SIG-M5 treated with dmso at 0.1 percent for 504 hours (cell line): Measurements from ENCODE around the gene MRPL9.
"Not testable (repeated sequence)": the region's sequence is repeated elsewhere in the genome, so short reads cannot be mapped to it uniquely, and the experiment has no call there.

Experiments
- DNase-seq: peaks from one replicate; lab custom pipeline; 2025; ENCODE audit not compliant: unreplicated experiment; lab: John Stamatoyannopoulos, UW

MRPL9 gene

DNA sequence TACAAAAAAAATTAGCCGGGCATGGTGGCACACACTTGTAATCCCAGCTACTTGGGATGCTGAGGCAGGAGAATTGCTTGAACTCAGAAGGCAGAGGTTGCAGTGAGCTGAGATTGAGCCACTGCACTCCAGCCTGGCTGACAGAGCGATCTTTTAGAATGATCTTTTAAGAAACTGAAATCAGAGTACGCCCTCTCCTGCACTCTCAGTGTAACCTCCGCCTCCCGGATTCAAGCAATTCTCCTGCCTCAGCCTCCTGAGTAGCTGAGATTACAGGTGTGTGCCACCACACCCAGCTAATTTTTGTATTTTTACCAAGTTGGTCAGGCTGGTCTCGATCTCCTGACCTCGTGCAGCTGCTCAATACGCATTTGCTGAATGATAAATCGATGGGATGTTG, 29.3 kb downstream of the MRPL9 start:
- not testable (repeated sequence) for DNase-seq

DNA sequence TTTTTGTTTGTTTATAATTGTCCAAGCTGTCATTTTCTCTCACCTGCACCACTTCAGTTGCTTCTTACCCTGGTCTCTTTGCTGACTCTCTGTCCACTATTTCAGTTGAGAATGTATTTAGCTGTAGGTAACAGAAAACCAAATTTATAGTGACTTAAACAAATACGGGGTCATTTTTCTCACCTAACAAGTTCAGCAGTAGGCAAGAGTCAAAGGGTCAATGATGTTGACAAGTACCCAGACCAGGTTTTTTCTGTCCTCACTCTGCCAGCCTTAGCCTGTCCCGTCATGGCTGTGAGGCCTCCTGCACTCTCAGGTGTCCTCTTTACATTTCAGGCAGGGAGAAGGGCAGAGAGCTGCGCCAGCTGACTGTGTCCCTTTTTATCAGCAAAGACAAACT, 30.2 kb downstream of the MRPL9 start:
- peak; percentile 72 for DNase-seq

DNA sequence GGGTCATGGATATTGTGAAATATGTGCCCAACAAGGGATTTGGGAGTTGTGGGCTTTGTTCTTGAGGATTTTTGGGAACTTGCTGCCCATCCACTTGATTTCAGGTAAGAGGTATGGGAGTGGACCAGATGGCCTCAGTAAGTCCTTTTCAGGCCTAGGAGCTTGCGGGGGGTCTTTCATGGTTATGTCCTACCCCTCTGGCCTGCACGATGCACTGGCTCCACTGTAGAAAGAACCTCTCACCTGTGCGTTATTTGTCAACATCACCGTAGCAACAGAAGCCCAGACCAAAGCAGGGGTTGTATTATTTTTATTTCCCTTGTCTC, 33.4 kb downstream of the MRPL9 start:
- no peak for DNase-seq

DNA sequence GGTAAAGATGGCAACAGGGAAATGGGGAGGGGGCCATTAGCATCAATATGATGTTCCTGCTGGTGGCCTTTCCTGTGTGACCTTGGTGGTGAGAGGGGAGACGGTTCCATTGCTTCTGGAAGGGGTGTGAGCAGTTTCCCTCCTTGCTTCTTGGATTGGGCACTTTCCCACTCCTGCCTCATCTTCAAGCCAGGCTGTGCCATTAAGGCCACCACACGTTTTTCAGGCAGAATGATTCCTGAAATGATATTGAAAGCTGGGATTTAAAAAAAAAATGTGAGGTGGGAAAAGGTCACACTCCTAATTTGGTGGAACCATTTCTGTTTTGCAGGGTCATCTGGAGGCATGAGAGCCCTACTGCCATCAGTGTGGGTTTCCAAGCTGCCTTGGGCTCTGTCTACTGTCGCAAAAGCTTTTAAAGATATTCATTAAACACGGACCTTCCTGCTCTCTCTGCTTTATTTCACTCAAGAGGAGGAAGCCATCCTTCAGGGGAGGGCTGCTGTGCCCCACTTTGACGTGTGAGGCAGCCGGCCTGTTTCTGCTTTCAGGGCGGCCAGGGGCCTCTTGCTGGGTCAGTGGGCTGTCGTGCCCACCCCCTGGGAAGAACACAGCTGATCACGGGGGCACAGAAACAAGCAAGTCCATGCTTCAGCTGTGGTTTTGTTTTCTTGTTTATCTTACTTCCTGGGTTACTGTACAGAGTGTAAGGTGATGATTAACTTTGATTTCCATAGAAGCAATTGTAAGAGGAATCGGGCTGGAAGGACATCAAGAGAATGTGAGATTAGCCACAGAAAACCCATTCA, 33.9 kb downstream of the MRPL9 start:
- no peak for DNase-seq

DNA sequence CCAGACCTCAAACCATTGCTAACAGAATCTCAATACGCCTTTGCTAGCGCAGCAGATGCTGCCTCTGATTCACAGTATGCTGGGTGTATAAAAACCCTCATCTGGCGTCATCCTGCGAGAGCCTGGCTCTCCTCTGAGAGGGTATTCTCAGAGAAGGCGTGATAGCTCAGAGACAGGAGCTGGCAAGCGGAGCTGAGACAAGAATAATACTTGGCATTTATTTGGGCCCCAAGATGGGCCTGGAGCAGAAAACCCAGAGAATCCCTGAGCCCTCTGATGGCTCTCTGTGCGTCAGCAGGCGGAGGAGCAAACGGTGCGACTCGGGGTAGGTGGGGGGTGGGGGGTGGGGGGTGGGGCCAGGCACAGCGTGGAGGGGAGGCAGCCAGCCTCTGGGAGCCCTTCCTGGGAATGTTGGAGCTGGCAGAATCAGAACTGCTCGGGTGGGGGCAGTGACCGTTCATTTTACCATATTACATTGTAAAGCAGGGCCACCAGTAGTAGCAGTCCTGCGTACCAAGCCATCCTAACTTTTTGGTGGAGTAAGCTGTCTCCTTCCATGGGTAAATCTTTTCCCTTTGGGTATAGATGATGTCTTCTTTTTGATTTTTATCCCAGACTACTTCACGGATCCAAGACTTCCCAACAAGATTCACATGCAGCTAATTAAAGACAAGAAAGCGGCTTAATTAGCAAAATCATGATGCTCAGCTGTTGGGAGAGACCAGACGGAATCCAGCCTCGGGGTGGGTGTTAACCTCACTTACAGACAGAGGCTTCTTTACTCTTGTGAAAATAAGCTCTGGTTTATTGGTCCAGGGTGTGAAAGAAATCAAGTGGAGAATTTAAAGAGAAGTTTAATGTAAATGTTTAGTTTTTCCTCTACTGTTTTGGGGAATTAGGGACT, 34.9 kb downstream of the MRPL9 start:
- DNase-seq, result no peak

GRCh38 chr1:151723726-151724370, 39.4 kb downstream of the MRPL9 start:
- peak; percentile 47 for DNase-seq

DNA sequence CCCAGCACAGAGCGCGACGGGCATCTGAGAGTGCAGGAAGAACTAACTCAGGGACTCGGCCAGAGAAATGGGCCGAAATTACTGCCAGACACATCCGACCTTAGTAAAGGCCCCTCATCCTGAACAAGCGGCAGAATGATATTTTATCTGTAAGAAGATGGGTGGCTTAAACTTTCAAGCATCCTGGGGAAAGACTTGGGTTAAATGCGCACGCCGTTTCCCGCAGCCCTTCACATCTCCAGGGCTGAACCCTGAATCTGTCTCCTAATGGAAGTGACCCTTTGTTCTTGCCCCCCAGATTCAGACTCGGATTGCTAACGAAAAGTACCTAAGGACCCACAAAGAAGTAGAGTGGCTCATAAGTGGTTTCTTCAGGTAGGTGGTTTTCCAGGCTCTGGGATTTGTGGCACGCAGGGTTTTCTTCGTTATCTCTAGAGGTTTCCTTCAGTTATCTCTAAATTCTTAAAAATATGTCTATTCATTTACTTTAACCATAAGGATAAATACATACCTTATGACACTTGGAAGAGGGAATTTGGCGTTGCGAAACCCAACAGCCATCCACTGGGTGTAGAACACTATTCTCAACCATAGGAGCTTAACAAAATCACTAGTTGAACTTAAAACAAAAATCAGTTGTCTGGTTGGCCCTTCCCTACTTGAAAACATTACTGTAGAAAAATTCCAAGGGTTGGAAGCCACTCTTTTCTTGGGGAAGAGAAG, 41.3 kb downstream of the MRPL9 start:
- DNase-seq, result no peak

- no peak for DNase-seq
These were observed 42.1 kb downstream of the MRPL9 start, which contains the start of gene RIIAD1 for GRCh38 chr1:151720974-151721787. Gene RIIAD1, plus strand, starts transcription at chr1:151721522. Its CDS starts 15 bp downstream, at chr1:151721537.

GRCh38 chr1:151720554-151720953, 42.7 kb downstream of the MRPL9 start:
- DNase-seq, result no peak

- no peak for DNase-seq
These were observed 43.2 kb downstream of the MRPL9 start for GRCh38 chr1:151720125-151720524.

DNA sequence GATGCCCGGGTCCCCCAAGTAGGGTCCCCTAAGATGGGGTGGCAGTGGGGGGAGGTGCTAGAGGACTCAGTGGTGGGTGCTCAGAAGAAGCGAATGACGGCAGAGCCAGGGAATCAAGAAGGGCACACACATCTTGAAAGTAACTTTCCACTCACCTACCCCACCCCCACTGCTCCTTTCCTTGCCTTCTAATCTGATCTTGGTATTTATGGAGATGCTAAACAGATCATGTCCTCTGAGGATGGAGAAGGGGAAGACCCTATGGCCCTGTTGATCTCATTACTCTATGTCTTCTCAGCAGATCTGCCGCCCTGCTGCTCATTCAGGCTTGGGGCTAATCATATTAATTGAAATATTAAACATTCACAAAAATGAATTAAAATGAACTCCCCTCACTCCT, 44.6 kb downstream of the MRPL9 start:
- DNase-seq, result no peak

GRCh38 chr1:151718011-151718431, 45.3 kb downstream of the MRPL9 start:
- DNase-seq, result peak; percentile 34

DNA sequence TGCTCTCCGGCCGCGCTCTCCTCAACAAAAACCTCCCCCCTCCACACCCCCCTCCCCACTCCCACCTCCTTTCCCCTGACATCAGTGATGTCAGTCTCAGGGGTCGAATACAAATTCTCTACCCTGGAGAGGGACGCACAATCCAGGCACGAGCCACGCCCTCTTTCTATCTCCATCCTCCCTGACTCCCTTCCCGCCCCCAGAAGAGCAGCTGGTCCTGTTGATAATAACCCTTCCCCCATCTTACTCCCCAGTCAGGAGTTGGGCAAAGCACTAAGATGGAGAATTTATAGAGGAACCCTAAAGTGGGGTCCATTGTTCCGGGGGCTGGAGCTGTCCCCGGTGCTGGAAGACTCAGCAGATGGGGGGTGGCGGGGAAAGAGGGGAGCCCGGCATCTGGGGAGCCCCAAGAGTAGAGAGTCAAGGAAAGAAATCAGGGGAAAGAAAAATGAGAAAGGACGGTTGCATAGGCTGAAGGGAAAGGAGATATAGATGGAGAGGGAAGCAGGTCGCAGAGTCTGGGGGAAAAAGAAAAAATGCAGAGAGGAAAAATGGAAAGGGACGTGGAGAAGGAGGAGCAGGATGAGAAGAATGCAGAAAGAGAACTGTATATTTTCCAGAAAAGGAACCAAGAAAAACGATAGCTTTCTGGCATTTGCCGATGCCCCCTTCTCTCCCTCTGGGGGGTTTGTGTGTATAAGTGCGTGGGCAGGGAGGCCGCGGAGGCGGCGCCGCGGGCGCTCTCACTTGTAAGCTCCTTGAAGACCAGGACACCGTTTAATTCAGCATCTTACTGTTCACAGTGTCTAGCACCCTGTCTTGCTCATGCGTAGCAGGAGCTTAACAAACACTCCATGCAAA, 46.3 kb downstream of the MRPL9 start, which contains the start of gene CELF3:
Gene CELF3 (minus strand): TSS at position 33 of the 861 bp plus-strand sequence. CDS start 783 bp downstream, outside the sequence.
- DNase-seq, result peak; percentile 34

GRCh38 chr1:151716405-151716762, 46.9 kb downstream of the MRPL9 start:
- DNase-seq, result no peak

GRCh38 chr1:151715726-151716404, 47.4 kb downstream of the MRPL9 start:
- DNase-seq, result no peak

DNA sequence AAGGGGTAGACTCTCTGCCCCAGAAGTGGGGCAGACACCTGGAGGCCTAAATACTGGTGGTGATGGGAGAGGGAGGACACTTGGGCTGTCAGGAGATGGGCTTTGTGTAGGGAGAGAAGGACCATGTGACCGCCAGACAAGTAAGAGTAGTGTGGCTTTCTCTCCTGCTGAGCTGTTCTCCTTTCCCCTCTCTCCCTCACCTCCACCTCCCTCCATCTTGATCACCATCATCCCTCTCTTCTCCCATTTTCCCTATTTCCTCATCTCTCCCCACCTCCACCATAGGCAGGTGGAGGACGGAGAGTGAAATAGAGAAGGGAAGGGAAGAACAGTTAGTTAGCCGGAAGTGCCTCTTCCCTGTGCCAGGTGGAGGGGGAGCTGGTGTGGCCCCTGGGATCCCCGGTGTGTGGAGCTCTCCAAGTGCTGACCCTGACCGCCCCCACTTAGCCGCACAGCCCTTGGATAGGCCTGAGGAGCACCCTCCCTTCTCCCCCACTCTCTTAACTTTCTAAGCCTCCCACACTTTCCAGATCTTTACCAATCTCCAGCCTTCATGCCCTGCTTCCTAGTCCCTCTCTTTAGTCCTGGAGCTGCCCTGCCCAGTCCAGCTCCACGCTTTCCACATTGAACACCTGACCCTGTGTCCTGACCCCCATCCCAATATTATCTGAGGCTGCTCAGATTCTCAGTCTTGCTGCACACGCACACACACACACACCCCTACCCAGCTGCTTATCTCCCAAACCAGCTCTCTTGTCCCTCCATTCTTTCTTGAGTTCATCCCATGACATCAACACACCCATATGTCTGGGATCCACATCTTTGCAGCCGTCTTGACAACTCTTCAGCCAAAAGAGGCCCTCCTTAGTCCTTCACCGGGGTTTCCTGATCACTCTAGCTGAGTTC, 48.2 kb downstream of the MRPL9 start:
- DNase-seq, result no peak

GRCh38 chr1:151713874-151714273, 49.4 kb downstream of the MRPL9 start:
- no peak for DNase-seq
